Activated CD4-positive, CD25-positive, alpha-beta regulatory T cell (primary cell): ENCODE data around the gene SLC27A2.

ENCODE experiments used
- DNase-seq, 4 experiments: peaks; one replicate each; lab custom pipeline; 2025; lab: John Stamatoyannopoulos, UW

Gene SLC27A2

GRCh38 chr15:50275908-50276307 lies 93.9 kb downstream of the SLC27A2 start:
- DNase-seq = no peak

- DNase-seq = no peak
Observed at GRCh38 chr15:50277370-50277769, 95.4 kb downstream of the SLC27A2 start.

GRCh38 chr15:50278496-50278895 lies 96.5 kb downstream of the SLC27A2 start:
- no peak for DNase-seq

GRCh38 chr15:50280271-50280670 lies 98.3 kb downstream of the SLC27A2 start:
- no peak for DNase-seq

- no peak for DNase-seq
Observed at GRCh38 chr15:50281427-50281826, 99.4 kb downstream of the SLC27A2 start.
